Prostate gland (tissue), 2 donors: ENCODE measurements around the gene KRTAP9-6. TPM values are rescaled to one million over a fixed set of nuclear protein-coding genes. Genes with fewer than 3 reads are reported as not detected.

Source experiments
- DNase-seq: peaks from one replicate; pipeline ENCODE4 v3.0.0-alpha.2; 2019; ENCODE audit warnings: low spot score
- H3K27ac ChIP-seq, 2 donors: fragments of 200-600 bp; sonication (generic); 2 replicates each; pipeline ENCODE4 v1.5.1; 2017 to 2019
- H3K27me3 ChIP-seq: fragments of 200-600 bp; sonication (generic); replicated peaks from 2 replicates; pipeline ENCODE4 v1.5.1; 2019; ENCODE audit not compliant: insufficient read depth
- H3K36me3 ChIP-seq, 2 donors: fragments of 200-600 bp; sonication (generic); 1 replicate in 1 of 2; 2 replicates in 1 of 2; pipeline versions ENCODE4 v1.5.1 to v1.8.1; 2017 to 2019
- H3K4me1 ChIP-seq: fragments of 200-600 bp; sonication (generic); replicated peaks from 2 replicates; pipeline ENCODE4 v1.5.1; 2019
- H3K4me3 ChIP-seq, 2 donors: fragments of 200-600 bp; sonication (generic); 2 replicates each; pipeline ENCODE4 v1.5.1; 2017 to 2019
- H3K9me3 ChIP-seq: fragments of 200-600 bp; sonication (generic); 2 replicates; pipeline ENCODE4 v1.5.1; 2017
- CTCF ChIP-seq, 4 experiments: fragments of 200-600 bp in 2 of 4; fragments of 450-650 bp in 2 of 4; sonication (generic) in 2 of 4; IDR thresholded peaks; 1 replicate in 3 of 4; 2 replicates in 1 of 4; pipeline ENCODE4 v1.5.1; 2016 to 2019; ENCODE audit warnings: antibody characterized with exemption in 4 of 4, mild to moderate bottlenecking in 2 of 4, moderate library complexity in 2 of 4
- POLR2A ChIP-seq: fragments of 450-650 bp; IDR thresholded peaks from one replicate; pipeline ENCODE4 v1.6.1; 2016; ENCODE audit warnings: antibody characterized with exemption, mild to moderate bottlenecking
- POLR2AphosphoS5 ChIP-seq: sonication (generic); formaldehyde crosslinking; IDR thresholded peaks from one replicate; pipeline ENCODE4 v1.6.1; 2017; ENCODE audit warnings: antibody characterized with exemption
- WGBS: methylation state at CpG from one replicate; pipeline ENCODE4 v1.1.5; 2018; 5-methylcytosine and 5-hydroxymethylcytosine counted together
- intact Hi-C: fragments of 100-400 bp; cut with DNase I; formaldehyde crosslinking; loops from one replicate; pipeline ENCODE4 v1.14.2; 2022
- total RNA-seq, 2 donors: library from RNA; depleted of rRNA; stranded (reverse); fragments of >200 nt; gene quantifications; one replicate each; pipeline ENCODE4 v1.1.0, GENCODE V29; 2016

KRTAP9-6 gene
- total RNA-seq, 2 donors from 2014 or later, result not detected

GRCh38 chr17:41278176-41278955 lies 13.2 kb downstream of the KRTAP9-6 start:
- H3K27me3 ChIP-seq, result no peaks in the 10 kb centered on the region
- no peaks in the 10 kb centered on the region for H3K36me3 ChIP-seq
- 90% methylated on average over 3 of the region's 3 CpGs for WGBS
- H3K27ac ChIP-seq, result no peak overlapping the region
- TF ChIP-seq POLR2A, result no peak
- no peak for TF ChIP-seq POLR2AphosphoS5
- no peaks in the 10 kb centered on the region for H3K9me3 ChIP-seq
- intact Hi-C loops, result no loop called here
- no peak overlapping the region for H3K4me3 ChIP-seq
- no peaks in the 10 kb centered on the region for H3K4me1 ChIP-seq
- DNase-seq, result no peak

DNA sequence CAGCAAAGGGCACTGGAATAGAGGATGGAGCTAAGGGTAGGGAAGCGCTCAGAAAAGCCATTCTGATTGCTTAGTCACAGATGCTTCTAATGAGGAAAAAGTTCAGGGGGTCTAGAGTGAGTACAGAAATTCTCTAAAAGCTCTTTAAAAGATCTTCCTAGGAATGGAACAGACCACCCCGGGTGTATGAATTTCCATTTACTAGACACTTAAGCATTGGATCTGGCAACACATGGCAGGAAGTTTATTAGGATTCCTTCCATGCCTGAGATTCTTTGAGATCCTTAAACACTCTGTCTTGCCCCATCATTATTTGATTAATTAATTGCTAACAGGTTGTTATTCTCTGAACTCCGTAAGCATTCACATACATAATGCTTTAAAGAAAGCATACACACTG lies 18.9 kb downstream of the KRTAP9-6 start:
- Histone ChIP-seq H3K27me3 (no peaks in the 10 kb centered on the region), H3K4me3 (no peak overlapping the region), H3K9me3 (no peaks in the 10 kb centered on the region), H3K27ac (no peak overlapping the region), H3K36me3 (no peaks in the 10 kb centered on the region), H3K4me1 (no peaks in the 10 kb centered on the region)
- 47% methylated on average over 3 of the region's 3 CpGs for WGBS
- no peak for TF ChIP-seq POLR2AphosphoS5
- TF ChIP-seq CTCF (IDR thresholded peaks at IDR 0.05), result no peak
- no peak for TF ChIP-seq POLR2A
- intact Hi-C loops, result no loop called here
- no peak for DNase-seq

GRCh38 chr17:41284546-41284945 lies 19.4 kb downstream of the KRTAP9-6 start:
- Histone ChIP-seq H3K4me1 (no peaks in the 10 kb centered on the region), H3K27ac (no peak overlapping the region), H3K9me3 (no peaks in the 10 kb centered on the region), H3K4me3 (no peak overlapping the region), H3K36me3 (no peaks in the 10 kb centered on the region), H3K27me3 (no peaks in the 10 kb centered on the region)
- intact Hi-C loops, result no loop called here
- TF ChIP-seq CTCF (IDR thresholded peaks at IDR 0.05), result no peak
- 67% methylated on average over 2 of the region's 2 CpGs for WGBS
- DNase-seq, result no peak

GRCh38 chr17:41287050-41287449 lies 21.9 kb downstream of the KRTAP9-6 start:
- no peak for DNase-seq
- H3K27me3 ChIP-seq, result no peaks in the 10 kb centered on the region
- H3K4me3 ChIP-seq, result no peak overlapping the region
- WGBS, result 83% methylated on average over 3 of the region's 3 CpGs
- TF ChIP-seq POLR2AphosphoS5 (no peak), POLR2A (no peak), CTCF (IDR thresholded peaks at IDR 0.05) (no peak)
- intact Hi-C loops, result no loop called here
- H3K4me1 ChIP-seq, result no peaks in the 10 kb centered on the region
- no peaks in the 10 kb centered on the region for H3K36me3 ChIP-seq
- no peak overlapping the region for H3K27ac ChIP-seq
- no peaks in the 10 kb centered on the region for H3K9me3 ChIP-seq

DNA sequence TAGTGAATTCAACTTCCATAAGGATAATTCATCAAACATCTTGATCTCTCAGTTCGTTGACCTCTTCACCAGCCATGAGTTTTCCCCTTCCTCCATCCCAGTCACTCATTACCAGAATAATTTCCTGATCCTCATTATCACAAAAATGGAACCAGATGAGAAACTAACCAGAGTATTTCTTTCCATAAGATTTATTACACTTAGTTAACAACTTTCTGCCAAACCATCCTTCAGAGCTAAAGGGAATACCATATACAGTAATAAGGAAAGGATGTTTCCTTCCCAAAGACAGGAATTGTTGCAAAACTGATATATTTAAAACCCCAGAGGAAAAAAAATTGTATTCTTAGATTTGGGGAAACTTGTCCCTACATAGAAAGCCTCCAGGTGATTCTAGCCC lies 28.8 kb downstream of the KRTAP9-6 start:
- Histone ChIP-seq H3K36me3 (no peaks in the 10 kb centered on the region), H3K27me3 (peaks cover 2% of the 10 kb centered on the region), H3K4me1 (no peaks in the 10 kb centered on the region), H3K4me3 (no peak overlapping the region), H3K9me3 (no peaks in the 10 kb centered on the region), H3K27ac (no peak overlapping the region)
- no peak for TF ChIP-seq POLR2AphosphoS5
- no peak for TF ChIP-seq CTCF (IDR thresholded peaks at IDR 0.05)
- TF ChIP-seq POLR2A, result no peak
- no peak for DNase-seq
- 88% methylated on average over 1 of the region's 1 CpG for WGBS
- intact Hi-C loops, result no loop called here
